IPS-18c (cell line): ENCODE data around the gene DNAJC7.

Experiments
- H3K4me3 ChIP-seq: 2 replicates; pipeline ENCODE4 v1.7.0; 2013; ENCODE audit warnings: low read depth, mild to moderate bottlenecking, low read length, moderate library complexity; ENCODE audit not compliant: insufficient read depth
- H3K9me3 ChIP-seq: one replicate; pipeline ENCODE4 v1.6.1; 2013; ENCODE audit warnings: mild to moderate bottlenecking, low read length, moderate library complexity; ENCODE audit not compliant: control insufficient read depth, insufficient read depth

Gene DNAJC7

DNA sequence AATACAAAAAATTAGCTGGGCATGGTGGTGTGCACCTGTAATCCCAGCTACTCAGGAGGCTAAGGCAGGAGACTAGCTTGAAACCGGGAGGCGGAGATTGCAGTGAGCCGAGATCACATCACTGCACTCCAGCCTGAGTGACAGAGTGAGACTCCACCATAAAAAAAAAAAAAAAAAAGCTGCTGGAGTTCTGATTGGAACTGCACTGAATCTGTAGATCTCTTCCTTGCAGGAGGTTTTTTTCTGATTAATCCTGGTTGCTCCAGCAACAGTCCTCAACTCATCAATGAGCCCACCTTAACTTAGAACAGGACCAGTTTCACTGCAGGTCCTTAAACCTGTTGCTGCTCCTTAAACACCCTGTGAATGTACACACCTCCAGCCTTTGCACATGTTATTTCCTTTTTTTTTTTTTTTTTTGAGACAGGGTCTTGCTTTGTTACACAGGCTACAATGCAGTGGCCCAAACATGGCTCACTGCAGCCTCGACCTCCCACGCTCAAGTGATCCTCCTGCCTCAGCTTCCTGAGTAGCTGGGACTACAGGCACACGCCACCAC is 88.5 kb downstream of the DNAJC7 start:
- no peaks in the 10 kb centered on the region for H3K9me3 ChIP-seq
- no peak overlapping the region for H3K4me3 ChIP-seq
